Gastrocnemius medialis (tissue), 4 donors: ENCODE measurements around the gene TEX264.

Experiments used
- CTCF ChIP-seq, 5 experiments: fragments of 450-650 bp in 3 of 5; fragments of 200-600 bp in 2 of 5; sonication (generic) in 2 of 5; IDR thresholded peaks in 4 of 5; conservative IDR thresholded peaks in 1 of 5; 1 replicate in 4 of 5; 2 replicates in 1 of 5; pipeline ENCODE4 v1.5.1; 2016 to 2019; ENCODE audit warnings: antibody characterized with exemption in 5 of 5, mild to moderate bottlenecking in 3 of 5, moderate library complexity in 3 of 5
- POLR2A ChIP-seq, 2 donors: fragments of 450-650 bp; IDR thresholded peaks; one replicate each; pipeline ENCODE4 v1.6.1; 2017; ENCODE audit warnings: antibody characterized with exemption in 2 of 2, mild to moderate bottlenecking in 2 of 2, moderate library complexity in 2 of 2

GRCh38 chr3:51657234-51657633 is 13.8 kb upstream of the TEX264 start:
- TF ChIP-seq CTCF (IDR thresholded peaks at IDR 0.05 in 4 of 5, conservative IDR thresholded peaks at IDR 0.05 in 1 of 5) (no peak), POLR2A (IDR thresholded peaks at IDR 0.05) (no peak)
